ENCODE results near the gene NUP58. TPM values are rescaled to one million over a fixed set of nuclear protein-coding genes. Genes with fewer than 3 reads are reported as not detected.
"Not testable (repeated sequence)": the region's sequence is repeated elsewhere in the genome, so short reads cannot be mapped to it uniquely, and the experiment has no call there.

NUP58 gene
- polyA plus RNA-seq, 2 donors = 8.9 TPM

- 20 to 25% methylated on average over 33 of the region's 33 CpGs for WGBS, 2 donors
- no peaks in the 10 kb centered on the region for H3K36me3 ChIP-seq (ENCODE audit: control insufficient read depth in 2 of 2, insufficient read depth in 2 of 2, low read length in 1 of 2)
- H3K27me3 ChIP-seq (ENCODE audit: control insufficient read depth in 1 of 2, insufficient read depth in 2 of 2, low read length in 2 of 2) = no peaks in the 10 kb centered on the region
- peak overlapping the region; percentile 71 to 75 for H3K4me3 ChIP-seq (ENCODE audit: low read depth in 1 of 2, low read length in 2 of 2)
- H3K9me3 ChIP-seq (ENCODE audit: control insufficient read depth in 2 of 2, insufficient read depth in 1 of 2, low read depth in 1 of 2, low read length in 1 of 2) = no peaks in the 10 kb centered on the region
- H3K4me1 ChIP-seq (ENCODE audit: control insufficient read depth in 2 of 2, insufficient read depth in 2 of 2, low read length in 1 of 2) = no peaks in the 10 kb centered on the region
- peak overlapping the region; percentile 69 to 84 for H3K27ac ChIP-seq (ENCODE audit: low read depth in 2 of 2, low read length in 1 of 2)
Measured at GRCh38 chr13:25300861-25301346, 521 bp upstream of the NUP58 start.

GRCh38 chr13:25302121-25302520 is 696 bp downstream of the NUP58 start:
- peak overlapping the region; percentile 71 to 75 for H3K4me3 ChIP-seq (ENCODE audit: low read depth in 1 of 2, low read length in 2 of 2)
- no peaks in the 10 kb centered on the region for H3K27me3 ChIP-seq (ENCODE audit: control insufficient read depth in 1 of 2, insufficient read depth in 2 of 2, low read length in 2 of 2)
- no peaks in the 10 kb centered on the region for H3K9me3 ChIP-seq (ENCODE audit: control insufficient read depth in 2 of 2, insufficient read depth in 1 of 2, low read depth in 1 of 2, low read length in 1 of 2)
- H3K36me3 ChIP-seq (ENCODE audit: control insufficient read depth in 2 of 2, insufficient read depth in 2 of 2, low read length in 1 of 2) = no peaks in the 10 kb centered on the region
- H3K27ac ChIP-seq (ENCODE audit: low read depth in 2 of 2, low read length in 1 of 2) = peak overlapping the region; percentile 84 to 98
- WGBS, 2 donors = 3 to 5% methylated on average over 7 of the region's 7 CpGs
- H3K4me1 ChIP-seq (ENCODE audit: control insufficient read depth in 2 of 2, insufficient read depth in 2 of 2, low read length in 1 of 2) = no peaks in the 10 kb centered on the region

- Histone ChIP-seq H3K4me1 (ENCODE audit: control insufficient read depth in 2 of 2, insufficient read depth in 2 of 2, low read length in 1 of 2) (no peaks in the 10 kb centered on the region), H3K4me3 (ENCODE audit: low read depth in 1 of 2, low read length in 2 of 2) (no peak overlapping the region), H3K9me3 (ENCODE audit: control insufficient read depth in 2 of 2, insufficient read depth in 1 of 2, low read depth in 1 of 2, low read length in 1 of 2) (no peaks in the 10 kb centered on the region), H3K27ac (ENCODE audit: low read depth in 2 of 2, low read length in 1 of 2) (no peak overlapping the region), H3K36me3 (ENCODE audit: control insufficient read depth in 2 of 2, insufficient read depth in 2 of 2, low read length in 1 of 2) (no peaks in the 10 kb centered on the region), H3K27me3 (ENCODE audit: control insufficient read depth in 1 of 2, insufficient read depth in 2 of 2, low read length in 2 of 2) (no peaks in the 10 kb centered on the region)
- 90 to 93% methylated on average over 7 of the region's 7 CpGs for WGBS, 2 donors
Measured at GRCh38 chr13:25306671-25307464, 5.4 kb downstream of the NUP58 start.

GRCh38 chr13:25310891-25311290 is 9.5 kb downstream of the NUP58 start:
- Histone ChIP-seq H3K27ac (ENCODE audit: low read depth in 2 of 2, low read length in 1 of 2) (no peak overlapping the region), H3K4me3 (ENCODE audit: low read depth in 1 of 2, low read length in 2 of 2) (no peak overlapping the region), H3K9me3 (ENCODE audit: control insufficient read depth in 2 of 2, insufficient read depth in 1 of 2, low read depth in 1 of 2, low read length in 1 of 2) (no peaks in the 10 kb centered on the region), H3K36me3 (ENCODE audit: control insufficient read depth in 2 of 2, insufficient read depth in 2 of 2, low read length in 1 of 2) (no peaks in the 10 kb centered on the region), H3K4me1 (ENCODE audit: control insufficient read depth in 2 of 2, insufficient read depth in 2 of 2, low read length in 1 of 2) (no peaks in the 10 kb centered on the region), H3K27me3 (ENCODE audit: control insufficient read depth in 1 of 2, insufficient read depth in 2 of 2, low read length in 2 of 2) (no peaks in the 10 kb centered on the region)
- WGBS, 2 donors = 96 to 97% methylated on average over 3 of the region's 3 CpGs

- H3K9me3 ChIP-seq (ENCODE audit: control insufficient read depth in 2 of 2, insufficient read depth in 1 of 2, low read depth in 1 of 2, low read length in 1 of 2); H3K4me3 ChIP-seq (ENCODE audit: low read depth in 1 of 2, low read length in 2 of 2); H3K4me1 ChIP-seq (ENCODE audit: control insufficient read depth in 2 of 2, insufficient read depth in 2 of 2, low read length in 1 of 2); H3K36me3 ChIP-seq (ENCODE audit: control insufficient read depth in 2 of 2, insufficient read depth in 2 of 2, low read length in 1 of 2); H3K27me3 ChIP-seq (ENCODE audit: control insufficient read depth in 1 of 2, insufficient read depth in 2 of 2, low read length in 2 of 2); H3K27ac ChIP-seq (ENCODE audit: low read depth in 2 of 2, low read length in 1 of 2): not testable (repeated sequence)
- 89 to 92% methylated on average over 4 of the region's 4 CpGs for WGBS, 2 donors
Measured at GRCh38 chr13:25318946-25319345, 17.5 kb downstream of the NUP58 start.

- Histone ChIP-seq H3K4me3 (ENCODE audit: low read depth in 1 of 2, low read length in 2 of 2) (no peak overlapping the region), H3K9me3 (ENCODE audit: control insufficient read depth in 2 of 2, insufficient read depth in 1 of 2, low read depth in 1 of 2, low read length in 1 of 2) (no peaks in the 10 kb centered on the region), H3K27me3 (ENCODE audit: control insufficient read depth in 1 of 2, insufficient read depth in 2 of 2, low read length in 2 of 2) (no peaks in the 10 kb centered on the region), H3K4me1 (ENCODE audit: control insufficient read depth in 2 of 2, insufficient read depth in 2 of 2, low read length in 1 of 2) (no peaks in the 10 kb centered on the region), H3K36me3 (ENCODE audit: control insufficient read depth in 2 of 2, insufficient read depth in 2 of 2, low read length in 1 of 2) (peaks cover 0 to 7% of the 10 kb centered on the region in 2 donors), H3K27ac (ENCODE audit: low read depth in 2 of 2, low read length in 1 of 2) (no peak overlapping the region)
- 83 to 86% methylated on average over 1 of the region's 1 CpG for WGBS, 2 donors
Measured at GRCh38 chr13:25319771-25320170, 18.3 kb downstream of the NUP58 start.

GRCh38 chr13:25324100-25324499 is 22.7 kb downstream of the NUP58 start:
- H3K9me3 ChIP-seq (ENCODE audit: control insufficient read depth in 2 of 2, insufficient read depth in 1 of 2, low read depth in 1 of 2, low read length in 1 of 2) = no peaks in the 10 kb centered on the region
- 75 to 80% methylated on average over 2 of the region's 2 CpGs for WGBS, 2 donors
- H3K27ac ChIP-seq (ENCODE audit: low read depth in 2 of 2, low read length in 1 of 2) = no peak overlapping the region
- H3K27me3 ChIP-seq (ENCODE audit: control insufficient read depth in 1 of 2, insufficient read depth in 2 of 2, low read length in 2 of 2) = no peaks in the 10 kb centered on the region
- peaks cover 0 to 4% of the 10 kb centered on the region in 2 donors for H3K36me3 ChIP-seq (ENCODE audit: control insufficient read depth in 2 of 2, insufficient read depth in 2 of 2, low read length in 1 of 2)
- no peak overlapping the region for H3K4me3 ChIP-seq (ENCODE audit: low read depth in 1 of 2, low read length in 2 of 2)
- no peaks in the 10 kb centered on the region for H3K4me1 ChIP-seq (ENCODE audit: control insufficient read depth in 2 of 2, insufficient read depth in 2 of 2, low read length in 1 of 2)

- Histone ChIP-seq H3K4me1 (ENCODE audit: control insufficient read depth in 2 of 2, insufficient read depth in 2 of 2, low read length in 1 of 2) (no peaks in the 10 kb centered on the region), H3K27ac (ENCODE audit: low read depth in 2 of 2, low read length in 1 of 2) (no peak overlapping the region), H3K4me3 (ENCODE audit: low read depth in 1 of 2, low read length in 2 of 2) (no peak overlapping the region), H3K27me3 (ENCODE audit: control insufficient read depth in 1 of 2, insufficient read depth in 2 of 2, low read length in 2 of 2) (no peaks in the 10 kb centered on the region), H3K9me3 (ENCODE audit: control insufficient read depth in 2 of 2, insufficient read depth in 1 of 2, low read depth in 1 of 2, low read length in 1 of 2) (no peaks in the 10 kb centered on the region), H3K36me3 (ENCODE audit: control insufficient read depth in 2 of 2, insufficient read depth in 2 of 2, low read length in 1 of 2) (peaks cover 2 to 3% of the 10 kb centered on the region in 2 donors)
- WGBS, 2 donors = 96 to 97% methylated on average over 4 of the region's 4 CpGs
Measured at GRCh38 chr13:25329706-25330105, 28.3 kb downstream of the NUP58 start.

- no peak overlapping the region for H3K4me3 ChIP-seq (ENCODE audit: low read depth in 1 of 2, low read length in 2 of 2)
- whole genome bisulfite sequencing, 2 donors = 75 to 86% methylated on average over 1 of the region's 1 CpG
- no peaks in the 10 kb centered on the region for H3K4me1 ChIP-seq (ENCODE audit: control insufficient read depth in 2 of 2, insufficient read depth in 2 of 2, low read length in 1 of 2)
- H3K36me3 ChIP-seq (ENCODE audit: control insufficient read depth in 2 of 2, insufficient read depth in 2 of 2, low read length in 1 of 2) = peaks cover 2 to 3% of the 10 kb centered on the region in 2 donors
- H3K9me3 ChIP-seq (ENCODE audit: control insufficient read depth in 2 of 2, insufficient read depth in 1 of 2, low read depth in 1 of 2, low read length in 1 of 2) = no peaks in the 10 kb centered on the region
- H3K27me3 ChIP-seq (ENCODE audit: control insufficient read depth in 1 of 2, insufficient read depth in 2 of 2, low read length in 2 of 2) = no peaks in the 10 kb centered on the region
- H3K27ac ChIP-seq (ENCODE audit: low read depth in 2 of 2, low read length in 1 of 2) = no peak overlapping the region
Measured at GRCh38 chr13:25330541-25330940, 29.1 kb downstream of the NUP58 start.

- 29 to 45% methylated on average over 3 of the region's 3 CpGs for WGBS, 2 donors
- Histone ChIP-seq H3K36me3 (ENCODE audit: control insufficient read depth in 2 of 2, insufficient read depth in 2 of 2, low read length in 1 of 2) (peaks cover 3 to 4% of the 10 kb centered on the region in 2 donors), H3K4me3 (ENCODE audit: low read depth in 1 of 2, low read length in 2 of 2) (no peak overlapping the region), H3K4me1 (ENCODE audit: control insufficient read depth in 2 of 2, insufficient read depth in 2 of 2, low read length in 1 of 2) (no peaks in the 10 kb centered on the region), H3K27me3 (ENCODE audit: control insufficient read depth in 1 of 2, insufficient read depth in 2 of 2, low read length in 2 of 2) (no peaks in the 10 kb centered on the region), H3K9me3 (ENCODE audit: control insufficient read depth in 2 of 2, insufficient read depth in 1 of 2, low read depth in 1 of 2, low read length in 1 of 2) (no peaks in the 10 kb centered on the region), H3K27ac (ENCODE audit: low read depth in 2 of 2, low read length in 1 of 2) (no peak overlapping the region)
Measured at GRCh38 chr13:25335856-25336255, 34.4 kb downstream of the NUP58 start.
